Measurements from ENCODE around the gene EYA2. TPM values are rescaled to one million over a fixed set of nuclear protein-coding genes. Genes with fewer than 3 reads are reported as not detected.
A peak's percentile ranks its signal among the peaks of the same experiment; 100 is the strongest.

EYA2 gene
- total RNA-seq, 4 donors from 2014 or later = 9.7 to 22.1 (median 14.3) TPM

GRCh38 chr20:46894971-46895905, 595 bp downstream of the EYA2 start:
- H3K27ac ChIP-seq = peak overlapping the region; percentile 69 to 84 (median 82)
- no peaks in the 10 kb centered on the region for H3K36me3 ChIP-seq
- 0 to 2% methylated on average over 17 to 22 of the region's 65 CpGs for WGBS, 2 donors
- no peak for DNase-seq
- TF ChIP-seq CTCF (IDR thresholded peaks at IDR 0.05) (no peak), POLR2A (IDR thresholded peaks at IDR 0.05) (no peak)
- intact Hi-C loops (cut with DNase I) = no loop called here
- H3K4me1 ChIP-seq = peaks cover 0 to 35% (median 0%) of the 10 kb centered on the region in 3 donors
- H3K27me3 ChIP-seq = peaks cover 0 to 34% (median 0%) of the 10 kb centered on the region in 4 donors
- H3K9me3 ChIP-seq = peaks cover 0 to 5% (median 0%) of the 10 kb centered on the region in 3 donors
- H3K4me3 ChIP-seq = peak overlapping the region; percentile 70 to 80 (median 76)

GRCh38 chr20:46895906-46896242, 1.2 kb downstream of the EYA2 start:
- intact Hi-C loops (cut with DNase I) = no loop called here
- H3K36me3 ChIP-seq = no peaks in the 10 kb centered on the region
- peak overlapping the region; percentile 70 to 80 (median 76) for H3K4me3 ChIP-seq
- 6 to 7% methylated on average over 12 of the region's 12 CpGs for WGBS, 2 donors
- no peak for TF ChIP-seq CTCF (IDR thresholded peaks at IDR 0.05)
- no peak for TF ChIP-seq POLR2A (IDR thresholded peaks at IDR 0.05)
- H3K27me3 ChIP-seq = peaks cover 0 to 34% (median 0%) of the 10 kb centered on the region in 4 donors
- DNase-seq = no peak
- peaks cover 0 to 35% (median 0%) of the 10 kb centered on the region in 3 donors for H3K4me1 ChIP-seq
- H3K27ac ChIP-seq = peak overlapping the region in 3 of 4 donors; percentile 81 to 84 (median 83)
- H3K9me3 ChIP-seq = peaks cover 0 to 4% (median 0%) of the 10 kb centered on the region in 3 donors

DNA sequence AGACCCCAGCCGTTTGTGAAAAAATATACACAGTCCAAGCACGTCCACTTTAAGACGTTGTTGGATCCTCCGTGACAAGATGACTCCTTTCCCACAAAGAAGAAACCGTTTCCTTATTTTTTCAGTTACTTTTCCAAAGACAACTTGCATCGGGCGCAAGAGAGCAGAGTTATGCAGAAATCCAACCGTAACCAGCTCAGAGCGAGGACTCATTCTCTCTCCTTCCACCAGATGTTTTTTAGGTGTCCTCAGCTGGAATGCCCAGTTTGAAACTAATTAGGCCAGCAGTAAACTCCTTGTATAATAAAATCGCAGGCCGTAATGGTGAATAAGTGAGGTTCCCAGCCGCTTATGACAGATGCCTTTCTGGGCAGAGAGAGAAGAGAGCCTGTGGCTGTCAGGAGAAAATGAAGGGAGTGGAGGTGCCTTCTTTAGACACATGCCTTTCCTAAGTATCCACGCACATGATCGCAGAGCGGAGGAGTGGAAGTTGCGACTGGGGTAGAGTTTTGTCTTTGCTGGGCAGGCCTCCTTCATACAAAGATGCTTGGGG, 2.8 kb downstream of the EYA2 start:
- peak overlapping the region in 1 of 4 donors; percentile 2 for H3K4me3 ChIP-seq
- peaks cover 0 to 34% (median 0%) of the 10 kb centered on the region in 4 donors for H3K27me3 ChIP-seq
- H3K27ac ChIP-seq = no peak overlapping the region
- intact Hi-C loops (cut with DNase I) = no loop called here
- no peak for DNase-seq
- no peaks in the 10 kb centered on the region for H3K9me3 ChIP-seq
- 67 to 85% methylated on average over 16 of the region's 16 CpGs for WGBS, 2 donors
- H3K4me1 ChIP-seq = peaks cover 0 to 41% (median 0%) of the 10 kb centered on the region in 3 donors
- peaks cover 0 to 1% (median 0%) of the 10 kb centered on the region in 3 donors for H3K36me3 ChIP-seq
- TF ChIP-seq POLR2A (IDR thresholded peaks at IDR 0.05) (no peak), CTCF (IDR thresholded peaks at IDR 0.05) (no peak)

DNA sequence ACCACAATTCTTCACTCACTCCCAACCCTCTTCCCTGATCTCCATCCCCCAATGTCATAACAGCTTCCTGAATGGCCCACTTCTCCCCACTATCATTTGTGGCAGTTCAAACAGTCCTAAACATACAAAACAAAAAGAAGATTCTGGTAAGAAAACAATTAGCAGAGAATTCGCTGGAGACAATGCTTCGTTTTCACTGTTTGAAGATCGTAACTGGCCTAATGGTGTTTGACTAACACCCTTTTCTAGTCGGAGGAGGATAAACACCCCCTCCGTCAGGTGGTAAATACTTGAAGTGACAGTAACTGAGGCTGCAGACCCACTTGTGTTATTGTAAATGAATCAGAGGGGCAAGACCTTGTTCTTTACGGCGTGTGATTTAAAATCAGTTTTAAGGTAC, 3.8 kb downstream of the EYA2 start:
- peaks cover 0 to 11% (median 0%) of the 10 kb centered on the region in 3 donors for H3K36me3 ChIP-seq
- WGBS, 2 donors = 71 to 83% methylated on average over 7 of the region's 7 CpGs
- peaks cover 0 to 41% (median 0%) of the 10 kb centered on the region in 3 donors for H3K4me1 ChIP-seq
- no peak overlapping the region for H3K27ac ChIP-seq
- TF ChIP-seq POLR2A (IDR thresholded peaks at IDR 0.05) (no peak), CTCF (IDR thresholded peaks at IDR 0.05) (no peak)
- no peaks in the 10 kb centered on the region for H3K9me3 ChIP-seq
- H3K4me3 ChIP-seq = no peak overlapping the region
- peaks cover 0 to 28% (median 0%) of the 10 kb centered on the region in 4 donors for H3K27me3 ChIP-seq
- no peak for DNase-seq
- intact Hi-C loops (cut with DNase I) = no loop called here

GRCh38 chr20:46899621-46900020, 5.0 kb downstream of the EYA2 start:
- Histone ChIP-seq H3K9me3 (no peaks in the 10 kb centered on the region), H3K4me3 (no peak overlapping the region), H3K4me1 (peaks cover 0 to 32% (median 0%) of the 10 kb centered on the region in 3 donors), H3K36me3 (peaks cover 0 to 12% (median 0%) of the 10 kb centered on the region in 3 donors), H3K27me3 (peaks cover 0 to 16% (median 0%) of the 10 kb centered on the region in 4 donors), H3K27ac (peak overlapping the region in 1 of 4 donors; percentile 11)
- TF ChIP-seq POLR2A (IDR thresholded peaks at IDR 0.05) = no peak
- no peak for TF ChIP-seq CTCF (IDR thresholded peaks at IDR 0.05)
- intact Hi-C loops (cut with DNase I) = no loop called here
- 80 to 85% methylated on average over 11 of the region's 11 CpGs for WGBS, 2 donors
- no peak for DNase-seq
